ENCODE data around the gene PMEPA1.

PMEPA1 gene

GRCh38 chr20:57661746-57662455 is 47.9 kb downstream of the PMEPA1 start:
- DNase-seq (ENCODE audit: low read depth in 2 of 2): no peak

- no peak for DNase-seq (ENCODE audit: low read depth in 2 of 2)
These were observed 48.7 kb downstream of the PMEPA1 start for GRCh38 chr20:57660922-57661745.

- DNase-seq (ENCODE audit: low read depth in 2 of 2): no peak
These were observed 49.5 kb downstream of the PMEPA1 start for GRCh38 chr20:57660181-57660921.

GRCh38 chr20:57659517-57660180 is 50.2 kb downstream of the PMEPA1 start:
- DNase-seq (ENCODE audit: low read depth in 2 of 2): no peak

- no peak for DNase-seq (ENCODE audit: low read depth in 2 of 2)
These were observed 50.8 kb downstream of the PMEPA1 start for GRCh38 chr20:57658833-57659516.

- no peak for DNase-seq (ENCODE audit: low read depth in 2 of 2)
These were observed 51.4 kb downstream of the PMEPA1 start for GRCh38 chr20:57658447-57658832.

GRCh38 chr20:57657535-57658446 is 52.0 kb downstream of the PMEPA1 start:
- DNase-seq (ENCODE audit: low read depth in 2 of 2): peak in 1 of 2 donors; percentile 12

- no peak for DNase-seq (ENCODE audit: low read depth in 2 of 2)
These were observed 52.8 kb downstream of the PMEPA1 start for GRCh38 chr20:57656821-57657534.

GRCh38 chr20:57656252-57656820 is 53.5 kb downstream of the PMEPA1 start:
- no peak for DNase-seq (ENCODE audit: low read depth in 2 of 2)

GRCh38 chr20:57655809-57656155 is 54.0 kb downstream of the PMEPA1 start:
- DNase-seq (ENCODE audit: low read depth in 2 of 2): no peak

GRCh38 chr20:57654998-57655808 is 54.6 kb downstream of the PMEPA1 start:
- DNase-seq (ENCODE audit: low read depth in 2 of 2): no peak

GRCh38 chr20:57654363-57654997 is 55.3 kb downstream of the PMEPA1 start:
- DNase-seq (ENCODE audit: low read depth in 2 of 2): peak; percentile 24 to 33

- no peak for DNase-seq (ENCODE audit: low read depth in 2 of 2)
These were observed 55.9 kb downstream of the PMEPA1 start for GRCh38 chr20:57653910-57654309.

GRCh38 chr20:57653546-57653900 is 56.3 kb downstream of the PMEPA1 start:
- no peak for DNase-seq (ENCODE audit: low read depth in 2 of 2)

GRCh38 chr20:57652606-57653545 is 56.9 kb downstream of the PMEPA1 start:
- DNase-seq (ENCODE audit: low read depth in 2 of 2): no peak

- no peak for DNase-seq (ENCODE audit: low read depth in 2 of 2)
These were observed 57.8 kb downstream of the PMEPA1 start for GRCh38 chr20:57651881-57652605.
